ENCODE results near the gene SERPINB6.
A peak's percentile ranks its signal among the peaks of the same experiment; 100 is the strongest.

The SERPINB6 gene

GRCh38 chr6:2971420-2972218, at the start of gene SERPINB6:
Gene SERPINB6 (minus strand): TSS chr6:2971567. CDS start chr6:2959332, 12,235 bp downstream.
- Histone ChIP-seq H3K27me3 (ENCODE audit: control insufficient read depth, insufficient read depth, low read length) (no peaks in the 10 kb centered on the region), H3K27ac (ENCODE audit: low read depth, low read length) (peak within 1 kb of the TSS; percentile 97), H3K36me3 (ENCODE audit: control insufficient read depth, insufficient read depth, low read length) (no peaks in the 10 kb centered on the region), H3K4me1 (ENCODE audit: control insufficient read depth, insufficient read depth, low read length) (peaks cover 8% of the 10 kb centered on the region), H3K4me3 (ENCODE audit: low read length) (peak within 1 kb of the TSS; percentile 73), H3K9ac (ENCODE audit: low read length) (peak within 1 kb of the TSS; percentile 56)

- H3K4me3 ChIP-seq (ENCODE audit: low read length): no peak overlapping the region
- H3K4me1 ChIP-seq (ENCODE audit: control insufficient read depth, insufficient read depth, low read length): peaks cover 3% of the 10 kb centered on the region
- H3K27me3 ChIP-seq (ENCODE audit: control insufficient read depth, insufficient read depth, low read length): no peaks in the 10 kb centered on the region
- H3K27ac ChIP-seq (ENCODE audit: low read depth, low read length): no peak overlapping the region
- H3K36me3 ChIP-seq (ENCODE audit: control insufficient read depth, insufficient read depth, low read length): peaks cover 4% of the 10 kb centered on the region
- no peak overlapping the region for H3K9ac ChIP-seq (ENCODE audit: low read length)
These were observed 48.5 kb upstream of the SERPINB6 start for GRCh38 chr6:3019749-3020320.

DNA sequence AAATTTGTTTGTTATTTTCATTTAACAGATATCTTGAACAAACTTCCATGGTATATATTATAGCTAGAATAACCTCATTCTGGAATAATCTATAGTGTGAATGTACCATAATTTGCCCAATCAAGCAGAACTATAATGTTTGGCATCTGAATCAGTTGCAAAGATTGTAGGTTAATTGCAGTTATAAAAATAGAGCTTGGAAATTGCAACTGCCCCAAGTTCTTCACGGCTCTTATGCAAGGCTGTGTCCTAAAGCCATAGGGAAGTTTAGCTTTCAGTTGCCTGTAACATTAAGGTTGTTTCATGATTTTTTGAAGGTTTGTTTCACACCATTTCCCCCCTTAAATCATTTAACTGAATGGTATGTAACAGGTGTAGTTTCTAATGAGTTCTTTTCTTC, 47.7 kb upstream of the SERPINB6 start:
- Histone ChIP-seq H3K9ac (ENCODE audit: low read length) (no peak overlapping the region), H3K4me1 (ENCODE audit: control insufficient read depth, insufficient read depth, low read length) (no peaks in the 10 kb centered on the region), H3K4me3 (ENCODE audit: low read length) (no peak overlapping the region), H3K27me3 (ENCODE audit: control insufficient read depth, insufficient read depth, low read length) (no peaks in the 10 kb centered on the region), H3K36me3 (ENCODE audit: control insufficient read depth, insufficient read depth, low read length) (peaks cover 9% of the 10 kb centered on the region), H3K27ac (ENCODE audit: low read depth, low read length) (no peak overlapping the region)

DNA sequence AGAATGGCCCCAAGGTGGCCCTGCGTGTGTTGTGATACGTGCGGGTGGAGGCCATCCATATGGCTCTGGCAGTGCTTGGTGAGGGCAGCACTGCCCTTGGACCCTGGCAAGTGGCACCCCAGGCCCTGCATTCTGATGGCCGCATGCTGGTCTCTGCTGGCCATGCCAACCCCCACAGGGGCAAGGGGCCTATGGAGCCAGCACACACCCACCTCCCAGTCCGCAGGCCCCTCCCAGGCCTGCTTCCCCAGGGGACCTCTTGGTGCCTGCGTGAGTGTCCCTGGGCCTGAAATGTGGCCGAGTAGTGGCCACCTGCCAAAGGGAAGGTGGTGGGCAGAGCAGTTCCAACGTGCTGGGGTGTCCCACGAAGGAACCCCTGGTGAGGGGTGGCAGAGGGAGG, 45.9 kb upstream of the SERPINB6 start:
- Histone ChIP-seq H3K4me3 (ENCODE audit: low read length) (no peak overlapping the region), H3K4me1 (ENCODE audit: control insufficient read depth, insufficient read depth, low read length) (no peaks in the 10 kb centered on the region), H3K27me3 (ENCODE audit: control insufficient read depth, insufficient read depth, low read length) (no peaks in the 10 kb centered on the region), H3K27ac (ENCODE audit: low read depth, low read length) (no peak overlapping the region), H3K9ac (ENCODE audit: low read length) (no peak overlapping the region), H3K36me3 (ENCODE audit: control insufficient read depth, insufficient read depth, low read length) (peaks cover 14% of the 10 kb centered on the region)

- Histone ChIP-seq H3K4me1 (ENCODE audit: control insufficient read depth, insufficient read depth, low read length) (no peaks in the 10 kb centered on the region), H3K27ac (ENCODE audit: low read depth, low read length) (no peak overlapping the region), H3K9ac (ENCODE audit: low read length) (no peak overlapping the region), H3K36me3 (ENCODE audit: control insufficient read depth, insufficient read depth, low read length) (peaks cover 14% of the 10 kb centered on the region), H3K4me3 (ENCODE audit: low read length) (no peak overlapping the region), H3K27me3 (ENCODE audit: control insufficient read depth, insufficient read depth, low read length) (no peaks in the 10 kb centered on the region)
These were observed 45.3 kb upstream of the SERPINB6 start for GRCh38 chr6:3016473-3017280.

DNA sequence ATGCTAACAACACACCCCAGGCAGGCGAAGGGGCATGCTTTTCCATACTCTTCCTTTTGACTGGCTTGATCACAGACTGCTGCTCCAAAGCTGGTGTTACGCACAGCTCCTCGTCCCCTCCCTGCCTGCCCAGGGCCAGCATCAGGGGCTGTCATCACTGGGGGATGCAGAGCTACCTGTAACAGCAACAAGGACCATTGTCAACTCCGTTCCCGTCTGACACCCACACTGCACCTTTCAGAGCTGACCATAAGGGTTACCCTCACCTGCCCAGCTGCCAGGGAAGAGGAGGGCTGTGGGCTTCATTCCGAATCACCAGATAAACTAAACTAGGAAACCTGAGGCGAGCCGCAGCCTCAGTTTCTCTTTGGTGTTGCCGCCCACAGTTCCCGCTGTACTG, 43.8 kb upstream of the SERPINB6 start:
- Histone ChIP-seq H3K4me3 (ENCODE audit: low read length) (no peak overlapping the region), H3K4me1 (ENCODE audit: control insufficient read depth, insufficient read depth, low read length) (no peaks in the 10 kb centered on the region), H3K9ac (ENCODE audit: low read length) (no peak overlapping the region), H3K27ac (ENCODE audit: low read depth, low read length) (no peak overlapping the region), H3K27me3 (ENCODE audit: control insufficient read depth, insufficient read depth, low read length) (no peaks in the 10 kb centered on the region), H3K36me3 (ENCODE audit: control insufficient read depth, insufficient read depth, low read length) (peaks cover 19% of the 10 kb centered on the region)

DNA sequence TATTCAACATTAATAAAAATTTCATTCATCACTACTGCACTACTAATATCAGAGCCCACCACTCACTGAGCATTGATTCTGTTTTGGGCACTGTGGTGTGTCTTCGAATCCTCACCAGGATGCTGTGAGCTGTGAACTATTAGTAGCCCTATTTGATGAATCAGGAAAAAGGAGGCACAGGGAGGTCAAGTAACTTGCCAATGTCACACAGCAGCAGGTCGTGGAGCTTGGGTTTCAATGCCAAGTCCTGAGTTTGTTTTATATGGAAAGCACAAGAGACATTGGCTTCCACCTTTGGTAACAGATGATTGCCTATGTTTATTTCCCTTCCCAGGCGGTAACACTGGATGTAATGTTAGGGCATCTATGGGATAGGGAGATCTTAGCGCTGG, 43.3 kb upstream of the SERPINB6 start:
- Histone ChIP-seq H3K27ac (ENCODE audit: low read depth, low read length) (no peak overlapping the region), H3K4me3 (ENCODE audit: low read length) (no peak overlapping the region), H3K9ac (ENCODE audit: low read length) (no peak overlapping the region), H3K36me3 (ENCODE audit: control insufficient read depth, insufficient read depth, low read length) (peaks cover 19% of the 10 kb centered on the region), H3K4me1 (ENCODE audit: control insufficient read depth, insufficient read depth, low read length) (no peaks in the 10 kb centered on the region), H3K27me3 (ENCODE audit: control insufficient read depth, insufficient read depth, low read length) (no peaks in the 10 kb centered on the region)

DNA sequence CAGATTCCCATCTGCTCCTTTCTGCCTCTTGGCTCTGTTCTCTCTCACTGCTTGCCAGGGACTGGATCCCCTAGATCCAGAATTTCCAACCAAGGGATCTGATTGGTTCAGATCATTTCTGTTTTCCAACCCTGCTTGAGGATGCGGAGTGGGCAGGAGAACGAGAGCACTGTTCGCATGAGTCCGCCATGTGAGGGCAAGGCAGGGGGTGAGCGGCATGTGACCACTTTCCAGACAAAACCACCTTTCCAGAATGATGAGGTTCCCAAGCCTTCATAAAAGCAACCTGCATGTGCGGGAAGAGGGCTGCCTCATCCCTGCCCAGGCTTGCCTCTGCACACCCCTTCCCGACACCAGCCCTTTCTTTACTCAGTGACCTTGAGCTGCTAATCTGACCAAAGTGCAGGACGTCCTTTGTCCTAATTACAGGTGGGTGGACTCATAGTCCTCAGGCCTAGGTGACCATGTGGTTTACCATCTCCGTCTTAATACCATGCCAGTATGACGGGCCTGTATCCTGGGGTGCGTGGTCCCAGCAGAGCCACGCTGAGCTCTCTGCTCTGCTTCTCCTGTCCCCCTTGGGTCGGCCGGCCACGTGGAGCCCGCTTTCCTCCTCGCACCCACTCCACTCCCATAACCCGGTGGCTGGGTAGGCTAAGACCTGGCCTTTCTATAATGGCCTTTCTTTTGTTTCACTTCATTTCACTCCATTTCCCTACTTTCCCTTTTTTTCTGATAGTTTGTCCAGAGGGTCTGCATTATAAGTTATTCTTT, 42.7 kb upstream of the SERPINB6 start:
- Histone ChIP-seq H3K27me3 (ENCODE audit: control insufficient read depth, insufficient read depth, low read length) (no peaks in the 10 kb centered on the region), H3K9ac (ENCODE audit: low read length) (no peak overlapping the region), H3K27ac (ENCODE audit: low read depth, low read length) (no peak overlapping the region), H3K4me1 (ENCODE audit: control insufficient read depth, insufficient read depth, low read length) (no peaks in the 10 kb centered on the region), H3K36me3 (ENCODE audit: control insufficient read depth, insufficient read depth, low read length) (peaks cover 19% of the 10 kb centered on the region), H3K4me3 (ENCODE audit: low read length) (no peak overlapping the region)

- Histone ChIP-seq H3K4me3 (ENCODE audit: low read length) (no peak overlapping the region), H3K9ac (ENCODE audit: low read length) (no peak overlapping the region), H3K4me1 (ENCODE audit: control insufficient read depth, insufficient read depth, low read length) (no peaks in the 10 kb centered on the region), H3K27me3 (ENCODE audit: control insufficient read depth, insufficient read depth, low read length) (no peaks in the 10 kb centered on the region), H3K27ac (ENCODE audit: low read depth, low read length) (no peak overlapping the region), H3K36me3 (ENCODE audit: control insufficient read depth, insufficient read depth, low read length) (peaks cover 19% of the 10 kb centered on the region)
These were observed 42.1 kb upstream of the SERPINB6 start for GRCh38 chr6:3013486-3013885.

DNA sequence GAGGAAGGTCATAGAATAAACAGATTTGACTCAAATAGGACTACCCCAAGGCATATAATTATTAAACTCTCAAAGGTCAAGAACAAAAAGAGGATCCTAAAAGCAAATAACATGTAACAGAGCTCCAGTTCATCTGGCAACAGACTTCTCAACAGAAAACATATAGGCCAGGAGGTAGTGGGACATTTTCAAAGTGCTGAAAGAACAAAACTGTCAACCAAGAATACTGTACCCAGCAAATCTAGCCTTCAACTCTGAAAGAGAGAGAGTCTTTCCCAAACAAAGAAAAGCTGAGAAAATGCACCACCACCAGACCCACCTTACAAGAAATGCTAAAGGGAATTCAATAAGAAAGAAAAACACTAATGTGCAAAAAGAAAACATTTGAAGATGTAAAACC, 40.2 kb upstream of the SERPINB6 start:
- Histone ChIP-seq H3K36me3 (ENCODE audit: control insufficient read depth, insufficient read depth, low read length) (peaks cover 19% of the 10 kb centered on the region), H3K4me3 (ENCODE audit: low read length) (no peak overlapping the region), H3K27ac (ENCODE audit: low read depth, low read length) (no peak overlapping the region), H3K9ac (ENCODE audit: low read length) (no peak overlapping the region), H3K27me3 (ENCODE audit: control insufficient read depth, insufficient read depth, low read length) (no peaks in the 10 kb centered on the region), H3K4me1 (ENCODE audit: control insufficient read depth, insufficient read depth, low read length) (no peaks in the 10 kb centered on the region)

DNA sequence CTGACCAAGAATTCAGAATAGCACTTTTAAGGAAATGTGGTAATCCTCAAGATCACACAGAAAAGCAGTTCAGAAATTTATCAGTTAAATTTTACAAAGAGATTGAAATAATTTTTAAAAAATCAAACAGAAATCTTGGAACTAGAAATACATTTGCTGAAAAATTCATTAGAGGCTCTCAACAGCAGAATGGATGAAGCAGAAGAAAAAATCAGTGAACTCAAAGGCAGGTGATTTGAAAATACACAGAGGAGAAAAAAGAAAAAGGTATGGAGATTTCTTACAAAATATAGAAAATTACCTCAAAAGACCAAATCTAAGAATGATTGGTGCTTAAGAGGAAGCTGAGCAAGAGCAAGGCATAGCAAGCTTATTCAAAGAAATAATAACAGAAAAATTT, 39.8 kb upstream of the SERPINB6 start:
- Histone ChIP-seq H3K4me1 (ENCODE audit: control insufficient read depth, insufficient read depth, low read length) (no peaks in the 10 kb centered on the region), H3K9ac (ENCODE audit: low read length) (no peak overlapping the region), H3K4me3 (ENCODE audit: low read length) (no peak overlapping the region), H3K27ac (ENCODE audit: low read depth, low read length) (no peak overlapping the region), H3K27me3 (ENCODE audit: control insufficient read depth, insufficient read depth, low read length) (no peaks in the 10 kb centered on the region), H3K36me3 (ENCODE audit: control insufficient read depth, insufficient read depth, low read length) (peaks cover 19% of the 10 kb centered on the region)

GRCh38 chr6:3009930-3010329, 38.6 kb upstream of the SERPINB6 start:
- H3K4me3 ChIP-seq (ENCODE audit: low read length): no peak overlapping the region
- H3K9ac ChIP-seq (ENCODE audit: low read length): no peak overlapping the region
- H3K4me1 ChIP-seq (ENCODE audit: control insufficient read depth, insufficient read depth, low read length): no peaks in the 10 kb centered on the region
- no peak overlapping the region for H3K27ac ChIP-seq (ENCODE audit: low read depth, low read length)
- H3K36me3 ChIP-seq (ENCODE audit: control insufficient read depth, insufficient read depth, low read length): peaks cover 16% of the 10 kb centered on the region
- H3K27me3 ChIP-seq (ENCODE audit: control insufficient read depth, insufficient read depth, low read length): no peaks in the 10 kb centered on the region
